ENCODE results near the gene THSD7B.

Gene THSD7B

DNA sequence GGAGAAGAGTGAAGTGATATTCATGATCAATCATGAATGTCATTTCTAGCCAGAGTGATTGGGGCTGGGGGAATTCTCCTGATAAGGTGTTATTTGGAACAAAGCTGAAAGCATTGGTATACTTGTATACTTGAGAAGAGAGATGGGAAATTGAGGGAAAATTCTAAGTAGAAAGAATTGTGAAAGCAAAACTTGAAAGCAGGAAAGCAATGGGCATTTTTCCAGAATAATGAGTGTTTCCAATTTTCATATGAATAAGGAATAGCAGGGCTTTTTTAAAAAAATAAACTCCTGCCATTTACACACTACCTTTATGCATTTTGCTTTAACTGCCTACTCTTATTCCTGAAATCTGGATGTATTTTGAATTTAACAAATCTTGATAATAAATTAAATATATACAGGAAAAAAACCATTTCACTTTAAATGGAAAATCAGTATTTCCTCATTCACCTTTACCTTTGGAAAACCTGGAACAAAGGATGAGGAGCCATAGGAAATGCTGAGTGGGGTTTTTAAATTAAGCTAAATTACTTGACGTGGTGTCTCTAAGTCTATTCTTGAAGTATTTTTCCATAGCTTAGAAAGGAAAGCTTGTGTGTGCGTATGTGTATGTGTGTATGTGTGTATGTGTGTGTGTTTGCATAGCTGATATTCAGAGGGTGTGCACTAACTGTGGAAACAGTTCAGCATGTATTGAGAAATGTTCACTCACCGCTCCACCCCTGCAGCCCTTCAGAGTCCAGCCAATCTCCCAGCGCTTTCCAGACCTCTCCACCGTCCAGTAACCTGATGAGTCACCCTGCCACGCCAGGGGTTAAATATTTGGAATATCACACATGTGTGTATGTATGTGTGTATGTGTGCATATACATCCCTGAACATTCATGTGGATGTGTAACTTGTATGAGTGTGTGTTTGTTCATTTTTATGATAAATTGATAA is 427.3 kb downstream of the THSD7B start:
- no peak for DNase-seq (ENCODE audit: low read depth in 2 of 2, low spot score in 1 of 2)

- no peak for DNase-seq (ENCODE audit: low read depth in 2 of 2, low spot score in 1 of 2)
Measured at GRCh38 chr2:137193401-137193800, 428.1 kb downstream of the THSD7B start.

GRCh38 chr2:137194111-137194510 is 428.8 kb downstream of the THSD7B start:
- DNase-seq (ENCODE audit: low read depth in 2 of 2, low spot score in 1 of 2): no peak

- DNase-seq (ENCODE audit: low read depth in 2 of 2, low spot score in 1 of 2): no peak
Measured at GRCh38 chr2:137199751-137200150, 434.4 kb downstream of the THSD7B start.

GRCh38 chr2:137202318-137202717 is 437.0 kb downstream of the THSD7B start:
- DNase-seq (ENCODE audit: low read depth in 2 of 2, low spot score in 1 of 2): no peak

DNA sequence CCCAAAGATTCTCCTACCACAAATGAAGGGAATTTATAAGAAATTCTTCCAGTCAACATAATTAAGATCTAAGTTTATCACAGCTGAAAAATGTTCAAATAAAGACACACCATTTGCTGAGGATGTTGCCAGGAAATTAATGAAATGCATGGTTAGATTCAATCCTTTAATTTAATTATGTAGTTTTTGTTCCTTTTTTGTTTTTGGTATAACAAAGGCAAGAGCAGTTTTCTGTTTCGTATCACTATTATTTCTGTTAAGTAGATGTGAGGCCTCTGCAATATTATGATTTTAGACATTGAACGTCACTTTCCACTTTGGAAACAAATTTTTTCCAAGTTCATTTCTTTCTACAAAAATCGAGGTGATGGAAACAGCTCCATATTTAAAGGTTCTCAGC is 440.0 kb downstream of the THSD7B start:
- DNase-seq (ENCODE audit: low read depth in 2 of 2, low spot score in 1 of 2): no peak

- DNase-seq (ENCODE audit: low read depth in 2 of 2, low spot score in 1 of 2): no peak
Measured at GRCh38 chr2:137206069-137206468, 440.7 kb downstream of the THSD7B start.

DNA sequence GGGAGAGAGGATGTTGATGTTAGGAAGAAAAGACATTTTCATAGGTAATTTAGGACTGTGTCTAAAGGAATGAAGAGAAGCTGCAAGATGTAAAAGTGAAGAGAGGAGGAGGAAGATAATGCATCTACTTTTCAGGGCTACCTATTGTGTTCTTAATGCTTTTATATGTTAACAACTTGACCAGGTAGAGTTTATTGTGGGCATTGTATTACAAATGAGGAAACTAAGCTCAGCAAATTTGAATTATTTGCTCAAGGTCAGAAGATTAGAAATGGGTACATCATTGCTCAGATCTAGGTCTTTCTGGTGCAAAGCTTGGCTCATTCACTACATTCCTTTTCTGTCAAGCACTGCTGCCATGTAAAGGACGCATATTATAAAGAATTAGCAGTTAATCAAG is 441.7 kb downstream of the THSD7B start:
- DNase-seq (ENCODE audit: low read depth in 2 of 2, low spot score in 1 of 2): no peak

- DNase-seq (ENCODE audit: low read depth in 2 of 2, low spot score in 1 of 2): no peak
Measured at GRCh38 chr2:137208431-137208891, 443.1 kb downstream of the THSD7B start.

GRCh38 chr2:137210039-137210438 is 444.7 kb downstream of the THSD7B start:
- no peak for DNase-seq (ENCODE audit: low read depth in 2 of 2, low spot score in 1 of 2)

DNA sequence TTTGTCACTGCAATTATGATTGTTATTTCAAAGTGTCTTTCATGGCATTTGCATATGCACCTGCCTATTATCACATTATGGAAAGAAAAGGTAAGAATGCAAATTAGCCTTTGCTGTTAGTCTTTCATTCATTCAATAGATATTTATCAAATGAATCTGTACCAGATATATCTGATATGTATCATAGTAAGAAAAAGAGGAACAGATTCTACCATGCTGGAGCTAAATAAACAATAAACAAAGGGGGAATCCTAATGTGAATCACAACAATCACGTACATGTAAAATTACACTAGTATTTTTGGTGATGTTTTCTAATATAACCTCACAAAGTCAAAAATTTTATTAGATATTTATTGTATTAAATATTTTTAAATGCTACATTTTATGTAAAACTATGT is 446.4 kb downstream of the THSD7B start:
- no peak for DNase-seq (ENCODE audit: low read depth in 2 of 2, low spot score in 1 of 2)

DNA sequence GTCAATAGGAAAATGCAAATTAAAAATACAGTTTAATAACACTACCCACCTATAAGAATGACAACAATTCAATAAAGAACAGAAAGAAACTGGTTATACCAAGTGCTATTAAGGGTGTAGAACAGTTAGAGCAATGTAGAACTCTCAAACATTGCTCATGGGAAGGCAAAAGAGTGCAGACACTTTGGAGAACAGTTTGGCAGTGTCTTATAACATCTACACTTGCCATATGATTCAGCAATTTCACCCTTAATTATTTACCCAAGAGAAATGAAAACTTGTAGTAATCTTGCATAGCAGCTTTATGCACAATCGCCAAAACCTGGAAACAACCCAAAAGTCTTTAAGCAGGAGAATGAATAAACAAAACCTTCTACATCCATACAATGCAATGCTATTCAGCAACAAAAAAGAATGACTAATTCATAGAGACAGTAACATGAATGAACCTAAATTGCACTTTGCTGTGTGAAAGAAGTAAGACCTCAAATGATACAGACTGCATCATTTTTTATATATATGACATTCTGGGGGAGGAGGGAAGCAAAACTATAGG is 455.2 kb downstream of the THSD7B start:
- no peak for DNase-seq (ENCODE audit: low read depth in 2 of 2, low spot score in 1 of 2)

DNA sequence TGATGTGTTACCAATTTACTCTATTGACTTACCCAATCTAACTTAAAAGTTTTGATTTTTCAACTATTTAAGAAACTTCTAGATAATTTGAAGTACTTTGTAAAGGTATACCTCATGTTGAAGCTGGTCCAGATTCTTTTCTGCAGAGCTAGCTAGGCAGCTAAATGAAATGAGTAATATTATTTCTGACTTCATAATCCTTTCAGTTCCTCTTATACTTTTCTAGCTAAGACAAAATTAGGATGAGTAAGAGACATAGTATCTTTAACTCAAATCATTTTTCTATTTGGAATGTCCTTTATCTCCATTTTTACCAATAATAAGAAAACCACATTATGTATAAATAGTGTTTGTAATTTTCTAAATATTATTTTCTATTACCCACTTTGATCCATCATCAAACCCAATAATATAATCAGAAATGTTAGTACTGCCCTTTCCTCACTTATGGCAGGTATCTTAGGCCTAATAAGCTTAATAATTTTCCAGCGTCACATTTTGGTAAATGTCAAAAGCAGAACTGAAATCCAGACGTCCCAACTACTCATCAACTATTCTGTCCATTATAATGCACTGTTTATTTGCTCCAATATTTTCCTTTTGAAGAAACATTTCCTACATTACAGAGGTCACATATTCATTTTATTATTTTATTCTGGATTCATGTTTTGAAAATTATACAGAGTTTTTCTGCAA is 456.6 kb downstream of the THSD7B start:
- DNase-seq (ENCODE audit: low read depth in 2 of 2, low spot score in 1 of 2): no peak

DNA sequence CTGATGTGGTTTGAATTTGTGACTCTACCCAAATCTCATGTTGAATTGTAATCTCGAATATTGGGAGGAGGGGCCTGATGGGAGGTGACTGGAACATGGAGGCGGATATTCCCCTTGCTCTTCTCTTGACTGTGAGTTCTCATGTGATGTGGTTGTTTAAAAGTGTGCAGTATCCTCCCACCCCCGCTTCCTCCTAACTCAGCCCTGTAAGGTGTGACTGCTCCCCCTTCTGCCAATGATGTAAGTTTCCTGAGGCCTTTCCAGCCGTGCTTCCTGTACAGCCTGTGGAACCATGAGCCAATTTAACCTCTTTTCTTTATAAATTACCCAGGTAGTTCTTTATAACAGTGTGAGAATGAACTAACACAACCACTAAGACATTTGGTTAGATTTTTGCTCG is 458.4 kb downstream of the THSD7B start:
- DNase-seq (ENCODE audit: low read depth in 2 of 2, low spot score in 1 of 2): no peak

- no peak for DNase-seq (ENCODE audit: low read depth in 2 of 2, low spot score in 1 of 2)
Measured at GRCh38 chr2:137228566-137228965, 463.2 kb downstream of the THSD7B start.

DNA sequence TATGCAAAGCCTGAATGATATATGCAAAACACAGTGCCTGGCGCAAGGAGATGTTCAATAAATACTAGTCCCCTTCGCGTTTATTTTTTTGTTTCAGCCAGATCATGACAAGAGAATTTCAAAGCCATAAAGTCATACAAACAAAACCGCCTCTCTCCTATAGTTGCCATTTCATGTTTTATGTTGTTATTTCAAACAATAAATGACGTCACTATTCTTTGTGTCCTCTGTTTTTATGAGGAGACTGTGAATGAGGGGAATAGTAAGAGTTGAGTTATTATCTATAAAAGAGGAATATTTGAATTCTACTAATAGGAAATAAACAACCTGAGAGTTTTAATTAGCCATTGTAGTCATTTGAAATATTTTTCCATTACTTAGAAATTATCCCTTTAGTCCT is 464.5 kb downstream of the THSD7B start:
- no peak for DNase-seq (ENCODE audit: low read depth in 2 of 2, low spot score in 1 of 2)

DNA sequence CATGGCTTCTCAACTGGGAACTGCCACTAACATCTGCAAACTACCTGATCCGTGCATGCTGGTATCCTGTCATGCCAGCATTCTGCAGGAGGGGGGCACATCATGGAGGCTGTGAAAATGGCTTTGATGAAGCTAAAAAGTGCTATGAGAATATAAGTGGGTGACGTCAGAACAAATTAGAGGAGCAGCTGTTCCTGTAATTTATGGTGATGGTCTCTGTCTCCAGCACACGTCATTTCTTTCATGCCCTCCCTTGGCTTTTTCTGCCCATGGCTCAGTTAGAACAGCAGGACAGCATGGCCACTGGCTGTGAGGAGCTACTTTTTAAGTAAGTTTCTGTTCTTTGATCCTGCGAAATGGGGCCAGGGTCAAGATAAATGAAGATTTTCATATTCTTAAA is 466.3 kb downstream of the THSD7B start:
- no peak for DNase-seq (ENCODE audit: low read depth in 2 of 2, low spot score in 1 of 2)

GRCh38 chr2:137232076-137232475 is 466.7 kb downstream of the THSD7B start:
- DNase-seq (ENCODE audit: low read depth in 2 of 2, low spot score in 1 of 2): no peak

GRCh38 chr2:137233091-137233490 is 467.7 kb downstream of the THSD7B start:
- DNase-seq (ENCODE audit: low read depth in 2 of 2, low spot score in 1 of 2): no peak

DNA sequence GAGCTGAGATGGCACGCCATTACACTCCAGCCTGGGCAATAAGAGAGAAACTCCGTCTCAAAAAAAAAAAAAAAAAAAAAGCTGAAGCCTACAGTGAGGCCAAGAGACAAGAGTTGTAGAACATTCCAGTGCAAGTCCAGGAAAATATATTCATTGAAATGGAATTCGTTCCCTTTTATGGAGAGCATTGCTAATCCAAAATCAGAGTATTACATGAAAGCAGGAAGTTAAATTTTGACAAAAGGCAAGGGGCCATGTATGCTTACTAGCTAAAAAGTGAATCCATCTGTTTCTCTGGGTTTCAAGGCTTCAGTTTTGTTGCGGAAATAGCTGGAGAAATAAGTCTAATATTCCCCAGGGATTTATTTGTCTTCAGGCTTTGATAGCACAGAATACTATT is 471.7 kb downstream of the THSD7B start:
- DNase-seq (ENCODE audit: low read depth in 2 of 2, low spot score in 1 of 2): no peak

DNA sequence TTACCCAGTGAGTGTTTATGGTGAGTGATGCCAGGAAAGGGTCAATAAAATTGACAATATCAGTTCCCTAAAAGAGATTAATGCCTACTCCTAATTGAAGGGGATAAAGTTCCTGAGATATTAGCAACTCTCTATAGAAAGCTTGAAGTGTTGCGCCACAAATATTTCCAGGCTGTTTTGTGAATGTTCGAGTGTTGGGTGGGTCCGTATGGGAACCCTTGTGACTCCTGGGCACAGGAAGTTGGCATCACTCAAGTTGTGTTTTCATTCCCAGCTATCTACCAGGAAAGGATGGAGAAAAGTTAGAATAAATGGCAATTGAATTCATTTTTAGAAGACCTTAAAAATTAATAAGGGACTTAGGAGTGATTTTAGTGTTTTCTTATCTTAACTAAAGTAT is 472.7 kb downstream of the THSD7B start:
- no peak for DNase-seq (ENCODE audit: low read depth in 2 of 2, low spot score in 1 of 2)
